ENCODE results near the gene PADI4. TPM values are rescaled to one million over a fixed set of nuclear protein-coding genes. Genes with fewer than 3 reads are reported as not detected.
"Not testable (repeated sequence)": the region's sequence is repeated elsewhere in the genome, so short reads cannot be mapped to it uniquely, and the experiment has no call there.

PADI4 gene
- polyA plus RNA-seq, 1 donor: 0.10 TPM

DNA sequence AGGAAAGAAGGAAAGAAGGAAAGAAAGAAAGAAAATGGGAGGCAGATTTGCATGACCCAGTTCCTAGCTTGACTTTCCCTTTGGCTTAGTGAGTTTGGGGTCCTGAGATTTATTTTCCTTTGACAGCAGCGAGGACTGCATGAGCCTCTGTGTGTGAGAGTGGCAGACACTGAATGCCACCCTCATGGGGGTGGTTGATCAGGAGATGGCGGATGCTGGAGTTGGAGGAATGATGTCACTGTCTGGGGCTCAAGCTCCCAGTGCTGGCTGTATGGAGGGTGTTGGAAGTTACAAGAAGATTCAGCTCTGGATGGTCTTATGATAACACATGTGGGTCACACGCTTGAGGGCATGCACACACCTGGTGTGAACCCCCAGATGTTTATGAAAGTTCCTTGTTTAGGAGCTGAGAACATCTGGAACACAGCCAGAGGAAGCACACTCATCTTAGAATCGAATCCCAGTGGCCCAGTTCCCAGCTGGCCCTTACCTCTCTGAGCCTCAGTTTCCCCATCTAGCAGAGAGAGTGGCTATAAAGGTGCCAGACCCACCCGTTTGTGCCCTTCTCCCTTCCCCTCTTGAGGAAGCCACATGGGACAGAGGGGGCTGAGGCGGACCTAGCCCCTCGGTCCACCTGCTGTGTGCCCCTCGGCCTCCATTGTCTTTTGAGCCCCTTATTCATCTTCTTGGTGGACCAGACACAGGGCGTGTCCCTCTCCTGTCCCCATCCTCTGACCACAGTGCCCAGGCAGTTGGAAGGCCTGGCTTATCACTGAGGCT, 5.7 kb downstream of the PADI4 start:
- H3K4me1 ChIP-seq (ENCODE audit: control insufficient read depth, insufficient read depth, low read length): peaks cover 12% of the 10 kb centered on the region
- no peaks in the 10 kb centered on the region for H3K36me3 ChIP-seq (ENCODE audit: control insufficient read depth, insufficient read depth, low read length)
- H3K9me3 ChIP-seq (ENCODE audit: control insufficient read depth, low read depth, low read length): no peaks in the 10 kb centered on the region
- no peak overlapping the region for H3K4me3 ChIP-seq (ENCODE audit: low read length)
- no peaks in the 10 kb centered on the region for H3K27me3 ChIP-seq (ENCODE audit: control insufficient read depth, insufficient read depth, low read length)
- DNase-seq: no peak
- WGBS (ENCODE audit: insufficient coverage, low lambda C conversion rate): no CpG with 5 or more reads among the region's 9 CpGs
- H3K27ac ChIP-seq (ENCODE audit: low read length): no peak overlapping the region

DNA sequence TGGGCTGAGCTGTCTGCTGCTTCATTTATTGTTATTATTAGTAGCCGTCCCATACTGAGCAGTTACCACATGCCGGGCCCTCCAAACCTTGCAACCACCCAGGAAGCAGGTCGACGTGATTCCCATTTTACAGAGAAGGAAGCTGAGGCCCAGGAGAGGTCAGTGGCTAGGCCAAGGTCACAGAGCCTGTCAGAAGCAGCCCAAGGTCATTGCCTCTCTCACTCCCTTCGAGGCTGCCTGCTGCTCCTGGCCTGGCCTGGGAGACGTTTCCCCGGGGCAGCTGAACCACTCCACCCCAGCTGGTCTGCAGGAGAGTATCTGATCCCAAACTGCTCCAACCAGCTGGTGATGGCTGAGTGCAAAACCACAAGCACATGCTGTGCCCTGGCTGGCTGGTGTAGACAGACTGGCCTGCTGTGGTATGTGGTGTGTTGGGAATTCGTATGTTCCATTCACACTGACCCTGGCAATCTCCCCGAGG, 6.5 kb downstream of the PADI4 start:
- H3K27me3 ChIP-seq (ENCODE audit: control insufficient read depth, insufficient read depth, low read length): no peaks in the 10 kb centered on the region

DNA sequence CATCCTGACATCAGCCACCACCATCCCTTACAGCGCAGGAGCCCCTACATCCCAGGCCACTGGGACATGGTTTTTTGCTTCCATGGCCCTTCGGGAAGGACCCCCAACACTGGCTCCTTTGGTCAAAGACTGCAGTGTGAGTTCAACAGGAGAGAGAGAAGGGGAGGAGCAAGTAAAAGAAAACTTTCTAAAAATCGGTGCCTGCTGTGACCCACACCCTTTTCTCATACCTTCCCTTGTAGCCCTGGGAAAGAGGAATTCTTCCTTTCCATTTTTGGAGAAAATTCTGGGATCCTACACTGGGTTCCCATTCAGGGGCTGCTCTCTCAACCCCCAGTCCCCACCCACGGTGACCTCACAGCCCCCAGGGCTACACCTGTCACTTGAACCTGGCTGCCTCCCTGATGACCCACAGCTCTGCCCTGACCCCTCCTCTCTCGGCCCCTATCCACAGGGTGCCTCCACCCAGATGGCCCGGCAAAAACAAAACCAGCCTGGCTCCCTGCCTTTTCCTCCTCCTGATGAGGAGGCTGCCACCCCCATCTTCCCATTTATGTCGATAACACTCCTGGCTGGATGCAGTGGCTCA, 7.6 kb downstream of the PADI4 start:
- WGBS (ENCODE audit: insufficient coverage, low lambda C conversion rate): no CpG with 5 or more reads among the region's 7 CpGs
- DNase-seq: no peak
- Histone ChIP-seq H3K4me1 (ENCODE audit: control insufficient read depth, insufficient read depth, low read length) (peaks cover 8% of the 10 kb centered on the region), H3K27me3 (ENCODE audit: control insufficient read depth, insufficient read depth, low read length) (no peaks in the 10 kb centered on the region), H3K27ac (ENCODE audit: low read length) (no peak overlapping the region), H3K36me3 (ENCODE audit: control insufficient read depth, insufficient read depth, low read length) (no peaks in the 10 kb centered on the region), H3K9me3 (ENCODE audit: control insufficient read depth, low read depth, low read length) (peaks cover 3% of the 10 kb centered on the region), H3K4me3 (ENCODE audit: low read length) (no peak overlapping the region)

More for the DNA sequence above, 6.5 kb downstream of the PADI4 start:
- no peaks in the 10 kb centered on the region for H3K9me3 ChIP-seq (ENCODE audit: control insufficient read depth, low read depth, low read length)
- no peak overlapping the region for H3K27ac ChIP-seq (ENCODE audit: low read length)
- H3K36me3 ChIP-seq (ENCODE audit: control insufficient read depth, insufficient read depth, low read length): no peaks in the 10 kb centered on the region
- peaks cover 12% of the 10 kb centered on the region for H3K4me1 ChIP-seq (ENCODE audit: control insufficient read depth, insufficient read depth, low read length)
- no peak for DNase-seq
- WGBS (ENCODE audit: insufficient coverage, low lambda C conversion rate): no CpG with 5 or more reads among the region's 9 CpGs
- H3K4me3 ChIP-seq (ENCODE audit: low read length): no peak overlapping the region

DNA sequence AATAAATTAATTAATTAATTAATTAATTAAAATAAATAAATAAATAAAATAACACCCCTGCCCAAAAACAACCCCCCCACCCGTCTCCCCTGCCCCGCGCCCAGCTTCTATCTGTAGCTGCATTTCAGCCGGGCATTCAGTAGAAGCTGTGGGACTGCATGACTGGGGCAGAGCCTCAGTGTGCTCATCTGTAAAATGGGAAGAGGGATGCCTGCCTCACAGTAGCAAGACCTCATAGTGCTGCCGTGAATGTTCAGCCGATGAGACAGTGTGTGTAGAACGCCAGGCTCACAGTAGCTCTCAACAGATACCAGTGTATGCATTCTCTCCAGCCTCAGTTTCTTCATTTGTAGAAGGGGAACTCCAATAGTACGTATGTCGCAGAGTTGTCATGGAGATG, 8.7 kb downstream of the PADI4 start:
- H3K27ac ChIP-seq (ENCODE audit: low read length): no peak overlapping the region
- no peaks in the 10 kb centered on the region for H3K27me3 ChIP-seq (ENCODE audit: control insufficient read depth, insufficient read depth, low read length)
- no peaks in the 10 kb centered on the region for H3K36me3 ChIP-seq (ENCODE audit: control insufficient read depth, insufficient read depth, low read length)
- no CpG with 5 or more reads among the region's 9 CpGs for WGBS (ENCODE audit: insufficient coverage, low lambda C conversion rate)
- H3K4me3 ChIP-seq (ENCODE audit: low read length): no peak overlapping the region
- H3K9me3 ChIP-seq (ENCODE audit: control insufficient read depth, low read depth, low read length): peaks cover 3% of the 10 kb centered on the region
- H3K4me1 ChIP-seq (ENCODE audit: control insufficient read depth, insufficient read depth, low read length): peaks cover 17% of the 10 kb centered on the region
- no peak for DNase-seq

DNA sequence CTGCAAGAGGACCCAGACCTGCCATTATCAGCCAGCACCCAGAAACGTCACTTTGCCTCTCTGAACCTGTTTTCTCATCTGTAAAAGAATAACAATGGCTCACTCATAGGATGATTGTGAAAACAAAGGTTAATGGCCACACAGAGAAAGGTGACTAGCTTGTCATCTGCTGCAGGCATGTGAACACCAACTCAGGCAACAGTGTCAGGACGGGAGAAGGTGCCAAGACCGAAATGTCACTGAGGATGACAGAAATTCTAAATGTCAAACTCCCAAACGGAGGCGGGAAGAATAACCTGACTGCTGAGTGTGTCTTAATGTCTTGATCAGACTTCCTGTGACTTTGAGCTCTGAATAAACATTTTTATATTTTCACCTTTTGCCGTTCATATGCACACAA, 10.3 kb downstream of the PADI4 start:
- H3K9me3 ChIP-seq (ENCODE audit: control insufficient read depth, low read depth, low read length): peaks cover 9% of the 10 kb centered on the region
- DNase-seq: peak in 1 of 2 donors; percentile 40
- H3K36me3 ChIP-seq (ENCODE audit: control insufficient read depth, insufficient read depth, low read length): no peaks in the 10 kb centered on the region
- no peaks in the 10 kb centered on the region for H3K27me3 ChIP-seq (ENCODE audit: control insufficient read depth, insufficient read depth, low read length)
- no peak overlapping the region for H3K4me3 ChIP-seq (ENCODE audit: low read length)
- WGBS (ENCODE audit: insufficient coverage, low lambda C conversion rate): 80% methylated on average over 1 of the region's 6 CpGs
- H3K27ac ChIP-seq (ENCODE audit: low read length): no peak overlapping the region
- peaks cover 14% of the 10 kb centered on the region for H3K4me1 ChIP-seq (ENCODE audit: control insufficient read depth, insufficient read depth, low read length)

DNA sequence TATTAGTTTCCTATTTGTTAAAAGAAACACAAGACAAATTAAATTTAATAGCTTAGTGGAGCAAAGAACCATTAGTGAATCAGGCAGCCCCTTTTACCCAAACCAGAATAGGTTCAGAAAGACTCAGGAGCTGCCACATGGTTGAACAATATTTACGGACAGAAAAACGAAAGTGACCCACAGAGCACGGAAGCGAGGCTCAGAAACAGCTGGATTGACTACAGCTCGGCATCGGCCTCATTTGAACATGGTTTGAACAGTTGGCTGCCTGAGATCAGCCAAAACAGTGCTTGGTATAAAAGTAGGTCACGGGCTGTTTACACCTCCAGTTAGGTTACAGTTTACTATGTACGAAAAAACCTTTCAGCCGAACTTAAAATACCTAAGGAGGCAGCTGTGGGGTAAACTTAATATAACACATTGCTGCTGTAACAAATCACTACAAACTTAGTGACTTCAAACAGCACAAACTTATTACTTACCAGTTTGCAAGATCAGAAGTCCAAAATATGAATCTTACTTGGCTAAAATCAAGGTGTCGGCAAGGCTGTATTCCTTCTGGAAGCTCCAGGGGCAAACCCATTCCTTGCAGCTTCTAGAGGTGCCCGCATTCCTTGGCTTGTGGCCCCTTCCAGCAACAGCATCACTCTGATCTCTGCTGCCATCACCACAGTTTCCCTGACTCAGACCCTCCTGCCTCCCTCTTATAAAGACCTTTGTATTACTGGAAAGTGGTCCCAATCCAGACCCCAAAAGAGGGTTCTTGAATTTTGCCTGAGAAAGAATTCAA, 11.8 kb downstream of the PADI4 start:
- Histone ChIP-seq H3K27ac (ENCODE audit: low read length) (no peak overlapping the region), H3K4me3 (ENCODE audit: low read length) (no peak overlapping the region), H3K4me1 (ENCODE audit: control insufficient read depth, insufficient read depth, low read length) (peaks cover 14% of the 10 kb centered on the region), H3K9me3 (ENCODE audit: control insufficient read depth, low read depth, low read length) (peaks cover 9% of the 10 kb centered on the region), H3K27me3 (ENCODE audit: control insufficient read depth, insufficient read depth, low read length) (no peaks in the 10 kb centered on the region), H3K36me3 (ENCODE audit: control insufficient read depth, insufficient read depth, low read length) (no peaks in the 10 kb centered on the region)
- no peak for DNase-seq
- no CpG with 5 or more reads among the region's 11 CpGs for WGBS (ENCODE audit: insufficient coverage, low lambda C conversion rate)

DNA sequence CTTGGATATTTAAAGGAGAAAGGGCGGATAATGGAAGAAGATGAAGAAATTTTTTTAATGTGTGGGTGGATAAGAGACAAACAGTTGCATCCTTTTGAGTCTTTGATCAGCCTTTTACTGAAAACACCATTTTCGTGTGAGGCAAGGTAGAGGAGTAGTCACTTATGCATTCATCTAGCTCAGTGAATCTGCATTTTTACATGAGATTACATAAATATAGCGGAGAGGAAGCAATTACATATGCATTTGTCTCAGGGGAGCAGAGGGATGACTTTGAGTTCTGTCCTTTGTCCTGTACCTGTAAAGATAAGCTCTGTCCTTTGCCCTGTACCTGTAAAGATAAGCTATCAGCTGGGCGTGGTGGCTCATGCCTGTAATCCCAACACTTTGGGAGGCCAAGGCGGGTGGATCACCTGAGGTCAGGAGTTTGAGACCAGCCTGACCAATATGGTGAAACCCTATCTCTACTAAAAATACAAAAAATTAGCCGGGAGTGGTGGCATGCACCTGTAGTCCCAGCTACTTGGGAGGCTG, 13.9 kb downstream of the PADI4 start:
- H3K27me3 ChIP-seq (ENCODE audit: control insufficient read depth, insufficient read depth, low read length); H3K36me3 ChIP-seq (ENCODE audit: control insufficient read depth, insufficient read depth, low read length); H3K27ac ChIP-seq (ENCODE audit: low read length); H3K9me3 ChIP-seq (ENCODE audit: control insufficient read depth, low read depth, low read length); H3K4me3 ChIP-seq (ENCODE audit: low read length): not testable (repeated sequence)
- H3K4me1 ChIP-seq (ENCODE audit: control insufficient read depth, insufficient read depth, low read length): peaks cover 14% of the 10 kb centered on the region
- no CpG with 5 or more reads among the region's 6 CpGs for WGBS (ENCODE audit: insufficient coverage, low lambda C conversion rate)
- DNase-seq: peak; percentile 66 to 81

DNA sequence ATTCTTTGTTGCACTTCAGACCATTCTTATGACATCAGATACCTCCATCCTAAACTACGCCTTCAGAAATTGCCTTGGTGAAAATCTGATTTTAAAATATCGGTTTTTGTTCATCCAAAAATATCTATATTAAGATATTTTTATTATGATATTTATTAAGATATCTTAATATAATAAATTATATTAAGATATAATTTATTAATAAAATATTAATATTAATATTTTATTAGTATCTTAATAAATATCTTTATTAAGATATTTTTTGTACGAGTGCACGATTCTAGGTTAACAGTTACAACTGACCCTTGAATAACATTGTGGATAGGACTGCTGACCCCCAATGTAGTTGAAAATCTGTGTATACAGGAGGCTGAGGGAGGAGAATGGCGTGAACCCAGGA, 20.9 kb downstream of the PADI4 start:
- H3K4me3 ChIP-seq (ENCODE audit: low read length): no peak overlapping the region
- no peaks in the 10 kb centered on the region for H3K36me3 ChIP-seq (ENCODE audit: control insufficient read depth, insufficient read depth, low read length)
- H3K27ac ChIP-seq (ENCODE audit: low read length): no peak overlapping the region
- H3K27me3 ChIP-seq (ENCODE audit: control insufficient read depth, insufficient read depth, low read length): no peaks in the 10 kb centered on the region
- peaks cover 2% of the 10 kb centered on the region for H3K9me3 ChIP-seq (ENCODE audit: control insufficient read depth, low read depth, low read length)
- WGBS (ENCODE audit: insufficient coverage, low lambda C conversion rate): 100% methylated on average over 3 of the region's 5 CpGs
- no peak for DNase-seq
- H3K4me1 ChIP-seq (ENCODE audit: control insufficient read depth, insufficient read depth, low read length): no peaks in the 10 kb centered on the region

DNA sequence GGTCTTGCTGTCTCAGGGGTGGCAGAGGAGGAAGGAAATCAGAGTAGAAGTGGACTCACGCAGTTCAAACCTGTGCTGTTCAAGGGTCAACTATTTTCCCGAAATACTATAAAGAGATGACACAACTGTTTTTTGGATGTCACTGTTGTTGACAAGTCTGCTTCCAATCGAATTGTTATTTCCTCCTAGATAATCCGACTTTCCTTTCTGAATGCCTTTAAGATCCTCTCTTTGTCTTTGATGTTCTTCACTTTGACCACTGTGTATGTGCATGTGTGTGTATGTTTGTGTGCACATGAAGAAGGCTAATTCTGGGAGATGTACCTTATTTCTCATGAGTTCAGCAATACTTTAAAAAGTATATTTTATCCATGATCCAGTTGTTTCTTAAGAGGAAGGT, 21.6 kb downstream of the PADI4 start:
- 60% methylated on average over 1 of the region's 4 CpGs for WGBS (ENCODE audit: insufficient coverage, low lambda C conversion rate)

DNA sequence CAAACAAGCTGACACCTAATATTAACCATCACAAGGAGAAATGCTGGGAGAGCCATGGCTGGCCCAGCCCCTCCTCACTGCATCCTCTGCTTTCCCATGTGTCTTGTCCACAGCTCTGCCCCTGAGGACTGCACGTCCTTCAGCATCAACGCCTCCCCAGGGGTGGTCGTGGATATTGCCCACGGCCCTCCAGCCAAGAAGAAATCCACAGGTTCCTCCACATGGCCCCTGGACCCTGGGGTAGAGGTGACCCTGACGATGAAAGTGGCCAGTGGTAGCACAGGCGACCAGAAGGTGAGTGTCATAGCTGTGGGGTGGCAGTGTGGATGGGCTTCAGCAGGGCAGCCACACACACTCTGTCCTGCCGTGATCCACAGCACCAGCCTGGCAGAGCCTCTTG, 22.9 kb downstream of the PADI4 start:
- Histone ChIP-seq H3K27ac (ENCODE audit: low read length) (no peak overlapping the region), H3K4me1 (ENCODE audit: control insufficient read depth, insufficient read depth, low read length) (no peaks in the 10 kb centered on the region), H3K27me3 (ENCODE audit: control insufficient read depth, insufficient read depth, low read length) (no peaks in the 10 kb centered on the region), H3K36me3 (ENCODE audit: control insufficient read depth, insufficient read depth, low read length) (no peaks in the 10 kb centered on the region), H3K4me3 (ENCODE audit: low read length) (no peak overlapping the region), H3K9me3 (ENCODE audit: control insufficient read depth, low read depth, low read length) (peaks cover 2% of the 10 kb centered on the region)
- DNase-seq: no peak
- no CpG with 5 or more reads among the region's 7 CpGs for WGBS (ENCODE audit: insufficient coverage, low lambda C conversion rate)

More for the DNA sequence above, 21.6 kb downstream of the PADI4 start:
- no peak overlapping the region for H3K27ac ChIP-seq (ENCODE audit: low read length)
- no peaks in the 10 kb centered on the region for H3K27me3 ChIP-seq (ENCODE audit: control insufficient read depth, insufficient read depth, low read length)
- peaks cover 2% of the 10 kb centered on the region for H3K9me3 ChIP-seq (ENCODE audit: control insufficient read depth, low read depth, low read length)
- H3K4me1 ChIP-seq (ENCODE audit: control insufficient read depth, insufficient read depth, low read length): no peaks in the 10 kb centered on the region
- H3K4me3 ChIP-seq (ENCODE audit: low read length): no peak overlapping the region
- H3K36me3 ChIP-seq (ENCODE audit: control insufficient read depth, insufficient read depth, low read length): no peaks in the 10 kb centered on the region
- no peak for DNase-seq
